Measurements from ENCODE around the gene ANKFN1. TPM values are rescaled to one million over a fixed set of nuclear protein-coding genes. Genes with fewer than 3 reads are reported as not detected.

The ANKFN1 gene
- total RNA-seq, 2 donors from 2014 or later, result 0.52 to 0.58 TPM

DNA sequence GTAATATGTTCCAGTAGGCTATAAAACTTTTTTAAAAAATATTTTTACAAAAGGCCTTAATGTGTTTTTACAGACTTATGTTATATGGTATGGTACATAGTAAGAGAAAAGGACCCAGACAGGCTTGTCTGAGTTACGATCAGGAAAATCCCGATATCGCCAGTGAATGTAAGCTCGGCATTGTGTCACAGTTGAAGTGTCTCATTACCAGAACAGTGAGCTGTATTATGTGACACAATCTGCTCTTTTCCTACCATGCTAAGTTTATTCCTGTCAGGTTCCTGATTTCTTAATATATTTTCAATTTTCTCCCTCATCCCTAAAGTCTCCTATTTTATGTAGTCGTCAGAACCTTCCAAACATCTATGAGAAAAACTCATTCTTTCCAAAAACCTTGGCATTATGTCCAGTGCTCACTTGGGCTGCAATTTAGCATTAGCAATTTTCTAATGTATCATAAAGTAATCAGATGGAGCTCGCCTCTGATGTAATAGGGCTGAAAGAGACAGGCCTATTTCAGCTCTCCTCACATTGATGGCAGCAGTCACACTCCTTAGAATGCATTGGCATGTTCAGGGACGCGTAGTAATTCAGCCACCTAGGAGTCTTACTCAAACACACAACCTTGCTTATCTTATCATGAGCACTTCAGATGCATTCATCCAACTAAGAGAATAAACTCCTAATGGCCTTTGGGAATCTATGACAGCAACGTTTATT, 292.6 kb downstream of the ANKFN1 start:
- no peak for DNase-seq
- no peak overlapping the region for H3K9ac ChIP-seq (ENCODE audit: low read depth in 2 of 2, low read length in 2 of 2)
- H3K9me3 ChIP-seq, result no peaks in the 10 kb centered on the region
- H3K4me3 ChIP-seq, result no peak overlapping the region
- H3K27ac ChIP-seq, result no peak overlapping the region
- no peaks in the 10 kb centered on the region for H3K27me3 ChIP-seq
- no peaks in the 10 kb centered on the region for H3K36me3 ChIP-seq
- TF ChIP-seq, protein P1, sequence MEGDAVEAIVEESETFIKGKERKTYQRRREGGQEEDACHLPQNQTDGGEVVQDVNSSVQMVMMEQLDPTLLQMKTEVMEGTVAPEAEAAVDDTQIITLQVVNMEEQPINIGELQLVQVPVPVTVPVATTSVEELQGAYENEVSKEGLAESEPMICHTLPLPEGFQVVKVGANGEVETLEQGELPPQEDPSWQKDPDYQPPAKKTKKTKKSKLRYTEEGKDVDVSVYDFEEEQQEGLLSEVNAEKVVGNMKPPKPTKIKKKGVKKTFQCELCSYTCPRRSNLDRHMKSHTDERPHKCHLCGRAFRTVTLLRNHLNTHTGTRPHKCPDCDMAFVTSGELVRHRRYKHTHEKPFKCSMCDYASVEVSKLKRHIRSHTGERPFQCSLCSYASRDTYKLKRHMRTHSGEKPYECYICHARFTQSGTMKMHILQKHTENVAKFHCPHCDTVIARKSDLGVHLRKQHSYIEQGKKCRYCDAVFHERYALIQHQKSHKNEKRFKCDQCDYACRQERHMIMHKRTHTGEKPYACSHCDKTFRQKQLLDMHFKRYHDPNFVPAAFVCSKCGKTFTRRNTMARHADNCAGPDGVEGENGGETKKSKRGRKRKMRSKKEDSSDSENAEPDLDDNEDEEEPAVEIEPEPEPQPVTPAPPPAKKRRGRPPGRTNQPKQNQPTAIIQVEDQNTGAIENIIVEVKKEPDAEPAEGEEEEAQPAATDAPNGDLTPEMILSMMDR (IDR thresholded peaks at IDR 0.05), result no peak
- H3K4me1 ChIP-seq, result no peaks in the 10 kb centered on the region
- intact Hi-C loops (cut with DNase I), result no loop called here

DNA sequence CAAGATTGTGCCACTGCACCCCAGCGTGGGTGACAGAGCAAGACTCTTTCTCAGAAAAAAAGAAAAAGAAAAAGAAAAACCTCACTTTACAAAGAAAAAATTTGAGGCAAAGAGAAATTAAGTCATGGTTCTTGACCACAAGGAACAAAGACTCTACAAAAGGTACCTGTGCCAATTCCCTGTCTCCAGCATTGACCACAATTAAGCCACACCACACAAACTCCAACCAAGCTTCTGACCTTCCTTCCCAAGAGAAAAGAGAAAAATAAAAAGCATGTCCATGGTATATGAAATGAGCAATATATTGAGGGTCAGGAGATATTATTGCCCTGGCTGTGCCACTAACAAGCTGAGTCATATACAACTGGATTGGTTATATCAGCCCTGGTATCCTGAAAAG, 293.9 kb downstream of the ANKFN1 start:
- Histone ChIP-seq H3K9ac (ENCODE audit: low read depth in 2 of 2, low read length in 2 of 2) (no peak overlapping the region), H3K27me3 (no peaks in the 10 kb centered on the region), H3K27ac (no peak overlapping the region), H3K4me3 (no peak overlapping the region), H3K9me3 (no peaks in the 10 kb centered on the region), H3K4me1 (no peaks in the 10 kb centered on the region), H3K36me3 (no peaks in the 10 kb centered on the region)
- intact Hi-C loops (cut with DNase I), result no loop called here
- TF ChIP-seq, protein P1 (IDR thresholded peaks at IDR 0.05), result no peak
- no peak for DNase-seq

GRCh38 chr17:56448371-56448770, 295.1 kb downstream of the ANKFN1 start:
- H3K4me1 ChIP-seq, result no peaks in the 10 kb centered on the region
- no peak overlapping the region for H3K9ac ChIP-seq (ENCODE audit: low read depth in 2 of 2, low read length in 2 of 2)
- intact Hi-C loops (cut with DNase I), result no loop called here
- TF ChIP-seq, protein P1 (IDR thresholded peaks at IDR 0.05), result no peak
- no peak overlapping the region for H3K27ac ChIP-seq
- no peak for DNase-seq
- no peaks in the 10 kb centered on the region for H3K27me3 ChIP-seq
- H3K4me3 ChIP-seq, result no peak overlapping the region
- no peaks in the 10 kb centered on the region for H3K9me3 ChIP-seq
- no peaks in the 10 kb centered on the region for H3K36me3 ChIP-seq

GRCh38 chr17:56449176-56449575, 295.9 kb downstream of the ANKFN1 start:
- Histone ChIP-seq H3K36me3 (no peaks in the 10 kb centered on the region), H3K9me3 (no peaks in the 10 kb centered on the region), H3K4me3 (no peak overlapping the region), H3K4me1 (no peaks in the 10 kb centered on the region), H3K27me3 (no peaks in the 10 kb centered on the region), H3K9ac (ENCODE audit: low read depth in 2 of 2, low read length in 2 of 2) (no peak overlapping the region), H3K27ac (no peak overlapping the region)
- TF ChIP-seq, protein P1 (IDR thresholded peaks at IDR 0.05), result no peak
- intact Hi-C loops (cut with DNase I), result no loop called here
- no peak for DNase-seq

DNA sequence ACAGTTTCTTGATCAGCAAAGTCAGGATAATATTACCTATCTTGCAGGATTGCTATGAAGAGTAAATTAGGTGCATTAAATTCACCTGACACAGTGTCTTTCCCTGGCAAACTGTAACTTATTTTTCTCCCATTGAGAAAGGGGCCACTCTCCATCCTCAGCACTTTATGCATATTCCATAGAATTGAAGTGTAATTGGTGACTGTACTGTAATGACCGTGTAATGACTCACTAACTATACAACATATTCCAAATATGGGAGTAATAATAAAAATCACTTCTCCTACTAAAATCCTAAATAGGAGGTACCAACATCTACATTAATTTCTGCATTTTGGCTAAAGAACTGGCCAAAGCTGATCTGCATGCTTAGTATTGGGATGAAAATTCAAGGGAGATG, 298.4 kb downstream of the ANKFN1 start:
- no peaks in the 10 kb centered on the region for H3K9me3 ChIP-seq
- DNase-seq, result no peak
- TF ChIP-seq, protein P1 (IDR thresholded peaks at IDR 0.05), result no peak
- no peak overlapping the region for H3K27ac ChIP-seq
- no peaks in the 10 kb centered on the region for H3K36me3 ChIP-seq
- H3K4me3 ChIP-seq, result no peak overlapping the region
- no peaks in the 10 kb centered on the region for H3K4me1 ChIP-seq
- H3K27me3 ChIP-seq, result no peaks in the 10 kb centered on the region
- intact Hi-C loops (cut with DNase I), result no loop called here
- H3K9ac ChIP-seq (ENCODE audit: low read depth in 2 of 2, low read length in 2 of 2), result no peak overlapping the region
